H1 (cell line): ENCODE results near the gene ASAP2. TPM values are rescaled to one million over a fixed set of nuclear protein-coding genes. Genes with fewer than 3 reads are reported as not detected.

ENCODE experiments used
- HDAC2 ChIP-seq, 2 experiments: fragments of 300-600 bp in 1 of 2; sonication (generic) in 1 of 2; IDR thresholded peaks; 2 replicates each; pipeline ENCODE4 v1.6.1; 2011 to 2012; ENCODE audit warnings: low read depth in 2 of 2, low read length in 2 of 2, mild to moderate bottlenecking in 2 of 2, moderate library complexity in 2 of 2, borderline replicate concordance in 1 of 2, inconsistent platforms in 1 of 2
- RAD21 ChIP-seq, 2 experiments: IDR thresholded peaks in 1 of 2; conservative IDR thresholded peaks in 1 of 2; 2 replicates each; pipeline ENCODE4 v1.6.1; 2011; ENCODE audit warnings: low read depth in 2 of 2, low read length in 2 of 2, improper control_type of control experiment in 1 of 2, inconsistent platforms in 1 of 2, mild to moderate bottlenecking in 1 of 2, moderate library complexity in 1 of 2
- SUZ12 ChIP-seq: fragments of 200-600 bp; sonication (generic); IDR thresholded peaks from 2 replicates; pipeline ENCODE4 v1.6.1; 2012; ENCODE audit warnings: mild to moderate bottlenecking, inconsistent platforms, low read length, moderate library complexity, mixed read lengths
- polyA plus RNA-seq, 7 experiments: library from polyadenylated mRNA; depleted of rRNA in 3 of 7; stranded (reverse) in 5 of 7; unstranded in 2 of 7; fragments of >200 nt in 5 of 7; fragments of 200-250 nt in 2 of 7; gene quantifications; 1 replicate in 5 of 7; 2 replicates in 1 of 7; 4 replicates in 1 of 7; pipeline versions ENCODE4 v1.2.1 to v1.2.3, GENCODE V29; 2011 to 2013; ENCODE audit warnings: missing spikeins in 2 of 7, mixed read lengths in 2 of 7
- total RNA-seq: library from RNA; stranded (reverse); fragmentation: NEBNext Ultra II Directional; extraction: Animal tissue kit (Norgen Biotek cat#: 25700); gene quantifications from 2 replicates; pipeline ENCODE4 v1.2.1, GENCODE V29; 2021
- TF ChIP-seq, protein P1 (sequence below): fragments of 300-600 bp; sonication (generic); IDR thresholded peaks from 2 replicates; pipeline ENCODE4 v1.7.1; 2012; ENCODE audit warnings: low read length, moderate library complexity, mild to moderate bottlenecking, inconsistent platforms; ENCODE audit not compliant: insufficient replicate concordance

ASAP2 gene
- total and polyA plus RNA-seq, 2 of the 8 experiments (the other 6 are each of a cell fraction or from before 2014, with no cell fraction given) = 10.2 to 18.7 TPM

GRCh38 chr2:9266711-9267110 lies 60.1 kb downstream of the ASAP2 start (continued):
- TF ChIP-seq, protein P1, sequence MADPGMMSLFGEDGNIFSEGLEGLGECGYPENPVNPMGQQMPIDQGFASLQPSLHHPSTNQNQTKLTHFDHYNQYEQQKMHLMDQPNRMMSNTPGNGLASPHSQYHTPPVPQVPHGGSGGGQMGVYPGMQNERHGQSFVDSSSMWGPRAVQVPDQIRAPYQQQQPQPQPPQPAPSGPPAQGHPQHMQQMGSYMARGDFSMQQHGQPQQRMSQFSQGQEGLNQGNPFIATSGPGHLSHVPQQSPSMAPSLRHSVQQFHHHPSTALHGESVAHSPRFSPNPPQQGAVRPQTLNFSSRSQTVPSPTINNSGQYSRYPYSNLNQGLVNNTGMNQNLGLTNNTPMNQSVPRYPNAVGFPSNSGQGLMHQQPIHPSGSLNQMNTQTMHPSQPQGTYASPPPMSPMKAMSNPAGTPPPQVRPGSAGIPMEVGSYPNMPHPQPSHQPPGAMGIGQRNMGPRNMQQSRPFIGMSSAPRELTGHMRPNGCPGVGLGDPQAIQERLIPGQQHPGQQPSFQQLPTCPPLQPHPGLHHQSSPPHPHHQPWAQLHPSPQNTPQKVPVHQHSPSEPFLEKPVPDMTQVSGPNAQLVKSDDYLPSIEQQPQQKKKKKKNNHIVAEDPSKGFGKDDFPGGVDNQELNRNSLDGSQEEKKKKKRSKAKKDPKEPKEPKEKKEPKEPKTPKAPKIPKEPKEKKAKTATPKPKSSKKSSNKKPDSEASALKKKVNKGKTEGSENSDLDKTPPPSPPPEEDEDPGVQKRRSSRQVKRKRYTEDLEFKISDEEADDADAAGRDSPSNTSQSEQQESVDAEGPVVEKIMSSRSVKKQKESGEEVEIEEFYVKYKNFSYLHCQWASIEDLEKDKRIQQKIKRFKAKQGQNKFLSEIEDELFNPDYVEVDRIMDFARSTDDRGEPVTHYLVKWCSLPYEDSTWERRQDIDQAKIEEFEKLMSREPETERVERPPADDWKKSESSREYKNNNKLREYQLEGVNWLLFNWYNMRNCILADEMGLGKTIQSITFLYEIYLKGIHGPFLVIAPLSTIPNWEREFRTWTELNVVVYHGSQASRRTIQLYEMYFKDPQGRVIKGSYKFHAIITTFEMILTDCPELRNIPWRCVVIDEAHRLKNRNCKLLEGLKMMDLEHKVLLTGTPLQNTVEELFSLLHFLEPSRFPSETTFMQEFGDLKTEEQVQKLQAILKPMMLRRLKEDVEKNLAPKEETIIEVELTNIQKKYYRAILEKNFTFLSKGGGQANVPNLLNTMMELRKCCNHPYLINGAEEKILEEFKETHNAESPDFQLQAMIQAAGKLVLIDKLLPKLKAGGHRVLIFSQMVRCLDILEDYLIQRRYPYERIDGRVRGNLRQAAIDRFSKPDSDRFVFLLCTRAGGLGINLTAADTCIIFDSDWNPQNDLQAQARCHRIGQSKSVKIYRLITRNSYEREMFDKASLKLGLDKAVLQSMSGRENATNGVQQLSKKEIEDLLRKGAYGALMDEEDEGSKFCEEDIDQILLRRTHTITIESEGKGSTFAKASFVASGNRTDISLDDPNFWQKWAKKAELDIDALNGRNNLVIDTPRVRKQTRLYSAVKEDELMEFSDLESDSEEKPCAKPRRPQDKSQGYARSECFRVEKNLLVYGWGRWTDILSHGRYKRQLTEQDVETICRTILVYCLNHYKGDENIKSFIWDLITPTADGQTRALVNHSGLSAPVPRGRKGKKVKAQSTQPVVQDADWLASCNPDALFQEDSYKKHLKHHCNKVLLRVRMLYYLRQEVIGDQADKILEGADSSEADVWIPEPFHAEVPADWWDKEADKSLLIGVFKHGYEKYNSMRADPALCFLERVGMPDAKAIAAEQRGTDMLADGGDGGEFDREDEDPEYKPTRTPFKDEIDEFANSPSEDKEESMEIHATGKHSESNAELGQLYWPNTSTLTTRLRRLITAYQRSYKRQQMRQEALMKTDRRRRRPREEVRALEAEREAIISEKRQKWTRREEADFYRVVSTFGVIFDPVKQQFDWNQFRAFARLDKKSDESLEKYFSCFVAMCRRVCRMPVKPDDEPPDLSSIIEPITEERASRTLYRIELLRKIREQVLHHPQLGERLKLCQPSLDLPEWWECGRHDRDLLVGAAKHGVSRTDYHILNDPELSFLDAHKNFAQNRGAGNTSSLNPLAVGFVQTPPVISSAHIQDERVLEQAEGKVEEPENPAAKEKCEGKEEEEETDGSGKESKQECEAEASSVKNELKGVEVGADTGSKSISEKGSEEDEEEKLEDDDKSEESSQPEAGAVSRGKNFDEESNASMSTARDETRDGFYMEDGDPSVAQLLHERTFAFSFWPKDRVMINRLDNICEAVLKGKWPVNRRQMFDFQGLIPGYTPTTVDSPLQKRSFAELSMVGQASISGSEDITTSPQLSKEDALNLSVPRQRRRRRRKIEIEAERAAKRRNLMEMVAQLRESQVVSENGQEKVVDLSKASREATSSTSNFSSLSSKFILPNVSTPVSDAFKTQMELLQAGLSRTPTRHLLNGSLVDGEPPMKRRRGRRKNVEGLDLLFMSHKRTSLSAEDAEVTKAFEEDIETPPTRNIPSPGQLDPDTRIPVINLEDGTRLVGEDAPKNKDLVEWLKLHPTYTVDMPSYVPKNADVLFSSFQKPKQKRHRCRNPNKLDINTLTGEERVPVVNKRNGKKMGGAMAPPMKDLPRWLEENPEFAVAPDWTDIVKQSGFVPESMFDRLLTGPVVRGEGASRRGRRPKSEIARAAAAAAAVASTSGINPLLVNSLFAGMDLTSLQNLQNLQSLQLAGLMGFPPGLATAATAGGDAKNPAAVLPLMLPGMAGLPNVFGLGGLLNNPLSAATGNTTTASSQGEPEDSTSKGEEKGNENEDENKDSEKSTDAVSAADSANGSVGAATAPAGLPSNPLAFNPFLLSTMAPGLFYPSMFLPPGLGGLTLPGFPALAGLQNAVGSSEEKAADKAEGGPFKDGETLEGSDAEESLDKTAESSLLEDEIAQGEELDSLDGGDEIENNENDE = no peak
- TF ChIP-seq RAD21 (IDR thresholded peaks at IDR 0.05 in 1 of 2, conservative IDR thresholded peaks at IDR 0.05 in 1 of 2; ENCODE audit: low read depth in 2 of 2, low read length in 2 of 2) (no peak), SUZ12 (no peak), HDAC2 (IDR thresholded peaks at IDR 0.05; ENCODE audit: borderline replicate concordance in 1 of 2, low read depth in 2 of 2, low read length in 2 of 2) (no peak)
